ENCODE measurements around the gene MED12L.
"Not testable (repeated sequence)": the region's sequence is repeated elsewhere in the genome, so short reads cannot be mapped to it uniquely, and the experiment has no call there.

Gene MED12L

DNA sequence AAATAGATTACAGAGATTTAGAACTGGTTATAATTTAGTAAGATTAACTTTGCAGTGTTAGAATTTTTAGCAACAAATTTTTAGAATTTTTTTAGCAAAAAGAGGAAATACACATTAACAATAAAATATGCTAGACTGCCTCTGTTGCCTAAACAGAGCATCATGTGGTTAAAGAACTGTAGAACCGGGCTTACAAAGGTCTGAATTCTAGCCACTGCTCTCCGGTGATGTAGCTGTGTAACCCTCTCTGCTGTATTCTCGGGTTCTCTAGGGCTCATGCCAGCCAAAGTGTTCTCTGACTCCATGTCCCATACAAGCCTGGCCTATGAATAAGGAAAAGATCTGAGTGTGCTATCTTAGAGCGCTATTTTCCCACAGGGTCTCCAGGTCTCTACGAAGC is 302.0 kb downstream of the MED12L start:
- TF ChIP-seq, protein P1, sequence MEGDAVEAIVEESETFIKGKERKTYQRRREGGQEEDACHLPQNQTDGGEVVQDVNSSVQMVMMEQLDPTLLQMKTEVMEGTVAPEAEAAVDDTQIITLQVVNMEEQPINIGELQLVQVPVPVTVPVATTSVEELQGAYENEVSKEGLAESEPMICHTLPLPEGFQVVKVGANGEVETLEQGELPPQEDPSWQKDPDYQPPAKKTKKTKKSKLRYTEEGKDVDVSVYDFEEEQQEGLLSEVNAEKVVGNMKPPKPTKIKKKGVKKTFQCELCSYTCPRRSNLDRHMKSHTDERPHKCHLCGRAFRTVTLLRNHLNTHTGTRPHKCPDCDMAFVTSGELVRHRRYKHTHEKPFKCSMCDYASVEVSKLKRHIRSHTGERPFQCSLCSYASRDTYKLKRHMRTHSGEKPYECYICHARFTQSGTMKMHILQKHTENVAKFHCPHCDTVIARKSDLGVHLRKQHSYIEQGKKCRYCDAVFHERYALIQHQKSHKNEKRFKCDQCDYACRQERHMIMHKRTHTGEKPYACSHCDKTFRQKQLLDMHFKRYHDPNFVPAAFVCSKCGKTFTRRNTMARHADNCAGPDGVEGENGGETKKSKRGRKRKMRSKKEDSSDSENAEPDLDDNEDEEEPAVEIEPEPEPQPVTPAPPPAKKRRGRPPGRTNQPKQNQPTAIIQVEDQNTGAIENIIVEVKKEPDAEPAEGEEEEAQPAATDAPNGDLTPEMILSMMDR (IDR thresholded peaks at IDR 0.05; ENCODE audit: control extremely low read depth, extremely low read depth, low read depth, missing control alignments), result no peak
- POLR2A ChIA-PET, result no interaction called here
- CTCF ChIA-PET, result interaction anchor here (0.9 to 1.5 kb wide), 3 partner anchors 10 to 1187 kb away, joined by 3 to 5 read pairs (median 3); no protein-coding TSS in a partner anchor
- DNase-seq (ENCODE audit: extremely low spot score), result no peak

DNA sequence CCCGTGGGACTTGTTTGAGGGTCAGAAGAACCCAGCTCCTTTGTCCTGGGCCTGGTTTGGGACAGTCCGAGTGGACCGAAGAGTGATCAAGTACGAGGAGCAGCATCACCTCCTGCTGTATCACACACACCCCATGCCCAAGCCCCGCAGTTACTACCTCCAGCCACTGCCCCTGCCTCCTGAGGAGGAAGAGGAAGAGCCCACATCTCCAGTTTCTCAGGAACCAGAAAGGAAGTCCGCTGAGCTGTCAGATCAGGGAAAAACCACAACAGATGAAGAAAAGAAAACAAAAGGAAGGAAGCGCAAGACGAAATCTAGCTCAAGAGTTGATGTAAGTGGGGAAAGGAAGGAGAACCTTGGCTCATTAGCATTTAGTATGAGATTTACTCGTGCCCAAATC is 302.4 kb downstream of the MED12L start:
- CTCF ChIA-PET, result interaction anchor here (0.9 to 1.7 kb wide), 4 partner anchors 8 to 1187 kb away, joined by 3 to 5 read pairs (median 4); no protein-coding TSS in a partner anchor
- TF ChIP-seq, protein P1 (IDR thresholded peaks at IDR 0.05; ENCODE audit: control extremely low read depth, extremely low read depth, low read depth, missing control alignments), result no peak
- no peak for DNase-seq (ENCODE audit: extremely low spot score)
- POLR2A ChIA-PET, result no interaction called here

DNA sequence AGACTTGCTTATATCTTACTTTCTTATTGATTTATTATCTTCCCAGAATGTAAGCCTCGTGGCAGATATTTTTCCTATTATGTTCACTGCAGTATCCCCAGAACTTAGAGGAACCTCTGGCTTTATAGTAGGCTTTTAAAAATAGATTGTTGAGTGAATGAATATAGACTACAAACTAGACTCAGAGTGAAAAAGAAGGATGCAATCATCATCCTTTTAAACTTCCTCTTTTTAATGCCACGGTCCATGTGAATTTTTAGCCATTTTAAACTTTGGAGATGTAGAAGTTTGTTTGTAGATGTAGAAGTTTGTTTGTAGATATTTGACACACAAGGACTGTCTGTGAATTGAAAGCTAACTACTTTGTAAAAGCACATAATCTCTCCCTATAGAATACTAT is 306.3 kb downstream of the MED12L start:
- POLR2A ChIA-PET, result no interaction called here
- CTCF ChIA-PET, result no interaction called here
- DNase-seq (ENCODE audit: extremely low spot score), result no peak
- TF ChIP-seq, protein P1 (IDR thresholded peaks at IDR 0.05; ENCODE audit: control extremely low read depth, extremely low read depth, low read depth, missing control alignments), result no peak

DNA sequence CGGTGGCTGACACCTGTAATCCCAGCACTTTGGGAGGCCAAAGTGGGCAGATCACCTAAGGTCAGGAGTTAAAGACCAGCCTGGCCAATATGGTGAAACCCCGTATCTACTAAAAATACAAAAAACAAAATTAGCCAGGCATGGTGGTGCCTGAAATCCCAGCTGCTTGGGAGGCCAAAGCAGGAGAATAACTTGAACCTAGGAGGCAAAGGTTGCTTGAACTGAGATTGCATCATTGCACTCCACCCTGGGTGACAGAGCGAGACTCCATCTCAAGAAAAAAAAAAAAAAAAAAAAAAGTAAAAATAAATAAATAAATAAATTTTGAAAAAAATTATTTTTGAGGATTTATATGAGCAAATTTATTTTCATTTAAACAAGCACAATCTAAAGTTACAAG is 306.7 kb downstream of the MED12L start:
- DNase-seq (ENCODE audit: extremely low spot score); POLR2A ChIA-PET; CTCF ChIA-PET: not testable (repeated sequence)

DNA sequence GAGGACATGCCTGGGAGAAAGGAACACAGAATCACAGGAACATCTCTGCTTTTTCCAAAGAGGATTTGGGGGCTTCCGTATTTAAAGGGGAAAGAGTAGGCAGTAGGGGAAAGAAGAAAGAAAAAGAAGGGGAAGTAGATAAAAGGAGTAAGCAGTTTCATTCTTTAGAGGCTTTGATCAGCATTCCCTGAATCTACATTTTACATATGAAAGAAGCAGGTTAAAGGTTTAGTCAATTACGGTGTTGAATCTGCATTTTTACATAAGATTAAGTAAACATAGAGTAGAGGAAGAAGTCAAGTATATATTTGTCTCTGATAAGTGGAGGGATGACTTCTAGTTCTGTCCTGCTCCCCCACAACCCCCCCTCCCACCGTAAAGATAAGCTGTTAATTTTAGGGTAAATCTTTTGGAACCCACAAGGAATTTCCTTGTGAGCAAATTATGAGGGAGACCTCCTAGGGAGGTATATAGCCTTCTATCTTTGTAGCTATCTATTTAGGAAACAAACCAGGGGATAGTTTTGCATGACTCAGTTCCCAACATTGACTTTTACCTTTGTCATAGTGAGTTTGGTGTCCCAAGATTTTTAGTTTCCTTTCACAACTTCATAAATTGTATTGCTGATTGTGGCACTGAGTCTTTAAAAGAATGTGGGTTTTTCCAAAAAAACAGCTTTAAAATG is 307.8 kb downstream of the MED12L start:
- CTCF ChIA-PET, result interaction anchor here (1.0 to 1.9 kb wide), 2 partner anchors 8 to 14 kb away, joined by 3 to 6 read pairs; no protein-coding TSS in a partner anchor
- POLR2A ChIA-PET, result no interaction called here
- no peak for DNase-seq (ENCODE audit: extremely low spot score)
- TF ChIP-seq, protein P1 (IDR thresholded peaks at IDR 0.05; ENCODE audit: control extremely low read depth, extremely low read depth, low read depth, missing control alignments), result no peak

DNA sequence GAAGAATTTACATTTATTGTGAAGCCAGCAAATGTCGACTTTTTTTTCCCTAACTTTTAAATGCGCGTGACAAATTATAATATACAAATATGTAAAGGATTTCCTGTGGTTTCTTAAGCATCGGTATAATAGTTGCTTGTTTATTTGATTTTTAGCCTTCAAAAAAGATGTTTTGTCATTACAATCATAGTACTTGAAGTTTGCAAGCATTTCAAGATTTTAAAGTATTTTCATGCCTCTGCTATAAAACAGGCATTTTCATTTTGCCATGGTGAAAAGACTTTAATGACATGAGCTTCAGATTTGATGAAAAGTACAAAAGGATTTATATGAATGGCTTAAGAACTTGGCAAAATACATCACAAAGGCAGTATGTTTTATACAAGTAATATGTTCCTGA is 308.5 kb downstream of the MED12L start:
- CTCF ChIA-PET, result interaction anchor here (1.0 to 1.9 kb wide), 2 partner anchors 8 to 15 kb away, joined by 3 to 6 read pairs; no protein-coding TSS in a partner anchor
- TF ChIP-seq, protein P1 (IDR thresholded peaks at IDR 0.05; ENCODE audit: control extremely low read depth, extremely low read depth, low read depth, missing control alignments), result no peak

DNA sequence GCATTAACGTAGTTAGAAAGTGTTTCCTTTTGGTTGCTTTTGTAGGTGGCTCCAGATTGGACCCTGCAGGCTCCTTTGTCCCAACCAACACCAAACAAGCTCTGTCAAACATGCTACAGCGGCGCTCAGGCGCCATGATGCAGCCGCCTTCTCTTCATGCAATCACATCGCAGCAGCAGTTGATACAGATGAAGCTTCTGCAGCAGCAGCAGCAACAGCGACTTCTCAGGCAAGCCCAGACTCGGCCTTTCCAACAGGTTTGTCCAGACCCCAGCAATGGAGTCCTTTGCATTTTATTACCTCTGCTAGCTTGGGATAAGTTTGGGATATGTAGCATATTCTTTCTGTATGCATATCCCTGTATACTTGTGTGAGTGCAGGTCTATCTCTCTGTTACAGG is 309.1 kb downstream of the MED12L start:
- CTCF ChIA-PET, result interaction anchor here (1.3 to 1.9 kb wide), 2 partner anchors 9 to 12 kb away, joined by 3 to 6 read pairs; no protein-coding TSS in a partner anchor
- POLR2A ChIA-PET, result no interaction called here
- DNase-seq (ENCODE audit: extremely low spot score), result no peak
- TF ChIP-seq, protein P1 (IDR thresholded peaks at IDR 0.05; ENCODE audit: control extremely low read depth, extremely low read depth, low read depth, missing control alignments), result no peak

More for the DNA sequence above, 308.5 kb downstream of the MED12L start:
- POLR2A ChIA-PET, result no interaction called here
- DNase-seq (ENCODE audit: extremely low spot score), result no peak

Data from GM10248 (cell line).